ENCODE measurements around the gene TFF3. TPM values are rescaled to one million over a fixed set of nuclear protein-coding genes. Genes with fewer than 3 reads are reported as not detected.

Gene TFF3
- total and polyA plus RNA-seq, 2 donors from 2014 or later = 10.0 to 22.4 TPM

DNA sequence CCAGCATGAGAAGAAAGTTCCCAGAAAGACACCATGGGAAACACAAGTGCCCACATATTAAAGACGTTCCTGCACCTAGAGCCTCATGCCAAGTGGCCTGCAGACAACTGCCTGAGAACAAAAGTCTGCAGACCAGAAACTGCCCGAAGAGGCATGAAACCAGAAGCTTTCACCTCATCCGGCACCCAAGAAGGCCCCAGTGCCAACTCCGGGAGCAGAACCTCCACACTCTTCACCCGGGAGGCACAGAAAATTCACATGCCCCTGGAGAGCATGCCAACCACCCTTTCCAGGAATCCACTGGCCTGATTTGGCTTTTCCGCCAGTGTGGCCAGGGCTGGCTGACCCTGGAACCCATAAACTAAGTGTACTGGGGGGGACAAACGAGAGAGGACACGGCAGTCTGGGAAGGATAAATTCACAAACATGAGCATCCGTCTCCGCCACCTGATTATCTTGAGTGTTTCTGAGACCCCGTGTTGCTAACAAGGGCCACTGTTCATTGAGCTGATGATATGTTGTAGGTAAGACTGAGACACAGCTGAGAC is 28.8 kb upstream of the TFF3 start:
- no peak overlapping the region for H3K4me3 ChIP-seq (ENCODE audit: low read length in 3 of 3)
- no peak for DNase-seq
- no peaks in the 10 kb centered on the region for H3K4me1 ChIP-seq (ENCODE audit: control insufficient read depth in 2 of 3, insufficient read depth in 2 of 3, low read depth in 1 of 3, low read length in 3 of 3)
- no peaks in the 10 kb centered on the region for H3K27me3 ChIP-seq (ENCODE audit: control insufficient read depth, insufficient read depth, low read length)
- FAIRE-seq = no peak
- TF ChIP-seq, protein P1, sequence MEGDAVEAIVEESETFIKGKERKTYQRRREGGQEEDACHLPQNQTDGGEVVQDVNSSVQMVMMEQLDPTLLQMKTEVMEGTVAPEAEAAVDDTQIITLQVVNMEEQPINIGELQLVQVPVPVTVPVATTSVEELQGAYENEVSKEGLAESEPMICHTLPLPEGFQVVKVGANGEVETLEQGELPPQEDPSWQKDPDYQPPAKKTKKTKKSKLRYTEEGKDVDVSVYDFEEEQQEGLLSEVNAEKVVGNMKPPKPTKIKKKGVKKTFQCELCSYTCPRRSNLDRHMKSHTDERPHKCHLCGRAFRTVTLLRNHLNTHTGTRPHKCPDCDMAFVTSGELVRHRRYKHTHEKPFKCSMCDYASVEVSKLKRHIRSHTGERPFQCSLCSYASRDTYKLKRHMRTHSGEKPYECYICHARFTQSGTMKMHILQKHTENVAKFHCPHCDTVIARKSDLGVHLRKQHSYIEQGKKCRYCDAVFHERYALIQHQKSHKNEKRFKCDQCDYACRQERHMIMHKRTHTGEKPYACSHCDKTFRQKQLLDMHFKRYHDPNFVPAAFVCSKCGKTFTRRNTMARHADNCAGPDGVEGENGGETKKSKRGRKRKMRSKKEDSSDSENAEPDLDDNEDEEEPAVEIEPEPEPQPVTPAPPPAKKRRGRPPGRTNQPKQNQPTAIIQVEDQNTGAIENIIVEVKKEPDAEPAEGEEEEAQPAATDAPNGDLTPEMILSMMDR (IDR thresholded peaks at IDR 0.05; ENCODE audit: borderline replicate concordance, extremely low read depth, insufficient read depth) = no peak
- no peaks in the 10 kb centered on the region for H3K9me3 ChIP-seq (ENCODE audit: control insufficient read depth in 2 of 3, insufficient read depth in 1 of 3, low read length in 3 of 3)
- no peak overlapping the region for H3K27ac ChIP-seq (ENCODE audit: low read depth in 2 of 2, low read length in 2 of 2)
- no peaks in the 10 kb centered on the region for H3K36me3 ChIP-seq (ENCODE audit: control insufficient read depth in 2 of 3, insufficient read depth in 3 of 3, low read length in 3 of 3)
- no peak overlapping the region for H3K9ac ChIP-seq (ENCODE audit: low read length in 3 of 3)
- intact Hi-C loops (cut with DNase I) = no loop called here

DNA sequence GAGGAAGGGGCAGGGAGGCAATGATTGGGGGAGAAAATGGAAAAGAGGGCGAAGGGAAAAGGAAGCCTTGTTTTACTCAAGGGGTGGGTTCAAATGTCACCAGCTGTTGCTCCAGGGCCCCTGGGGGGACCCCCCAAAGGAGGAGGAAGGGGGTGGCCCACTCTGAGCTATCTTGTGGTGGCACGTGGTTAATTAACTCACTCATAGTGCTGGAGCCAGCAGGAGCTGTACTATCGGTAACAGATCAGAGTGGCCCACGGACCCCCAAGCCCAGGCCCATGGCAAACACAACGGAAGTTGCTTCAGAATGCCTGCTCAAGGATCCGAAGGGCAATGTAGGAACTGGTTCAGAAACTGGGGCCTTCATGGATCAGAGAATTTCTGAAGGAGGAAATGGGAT is 28.3 kb upstream of the TFF3 start:
- Histone ChIP-seq H3K4me3 (ENCODE audit: low read length in 3 of 3) (no peak overlapping the region), H3K27ac (ENCODE audit: low read depth in 2 of 2, low read length in 2 of 2) (no peak overlapping the region), H3K9ac (ENCODE audit: low read length in 3 of 3) (no peak overlapping the region), H3K9me3 (ENCODE audit: control insufficient read depth in 2 of 3, insufficient read depth in 1 of 3, low read length in 3 of 3) (no peaks in the 10 kb centered on the region), H3K4me1 (ENCODE audit: control insufficient read depth in 2 of 3, insufficient read depth in 2 of 3, low read depth in 1 of 3, low read length in 3 of 3) (peaks cover 0 to 3% (median 0%) of the 10 kb centered on the region in 3 donors), H3K36me3 (ENCODE audit: control insufficient read depth in 2 of 3, insufficient read depth in 3 of 3, low read length in 3 of 3) (no peaks in the 10 kb centered on the region), H3K27me3 (ENCODE audit: control insufficient read depth, insufficient read depth, low read length) (no peaks in the 10 kb centered on the region)
- intact Hi-C loops (cut with DNase I) = no loop called here
- TF ChIP-seq, protein P1 (IDR thresholded peaks at IDR 0.05; ENCODE audit: borderline replicate concordance, extremely low read depth, insufficient read depth) = no peak
- DNase-seq (no peak), FAIRE-seq (no peak)

DNA sequence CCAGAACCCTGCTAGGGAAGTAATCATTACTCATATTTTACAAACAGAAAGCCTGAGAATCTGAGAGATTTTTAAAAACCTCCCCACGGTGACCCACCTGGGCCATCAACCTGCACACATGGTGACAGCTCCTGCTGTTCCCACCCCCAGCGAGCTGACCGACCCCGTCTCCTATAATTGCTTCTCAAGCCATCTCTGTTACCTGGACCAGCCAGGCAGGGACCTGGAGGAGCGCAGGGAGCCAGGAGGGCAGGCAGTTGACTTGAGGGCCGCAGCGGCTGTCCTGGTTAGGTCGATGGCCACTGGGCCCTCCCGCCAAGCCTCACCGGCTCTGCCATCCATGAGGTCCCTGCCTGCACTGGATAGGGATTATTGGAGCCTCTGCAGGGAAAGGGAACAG is 27.9 kb upstream of the TFF3 start:
- Histone ChIP-seq H3K4me1 (ENCODE audit: control insufficient read depth in 2 of 3, insufficient read depth in 2 of 3, low read depth in 1 of 3, low read length in 3 of 3) (peaks cover 0 to 6% (median 0%) of the 10 kb centered on the region in 3 donors), H3K9ac (ENCODE audit: low read length in 3 of 3) (no peak overlapping the region), H3K4me3 (ENCODE audit: low read length in 3 of 3) (no peak overlapping the region), H3K27me3 (ENCODE audit: control insufficient read depth, insufficient read depth, low read length) (no peaks in the 10 kb centered on the region), H3K27ac (ENCODE audit: low read depth in 2 of 2, low read length in 2 of 2) (no peak overlapping the region), H3K9me3 (ENCODE audit: control insufficient read depth in 2 of 3, insufficient read depth in 1 of 3, low read length in 3 of 3) (no peaks in the 10 kb centered on the region), H3K36me3 (ENCODE audit: control insufficient read depth in 2 of 3, insufficient read depth in 3 of 3, low read length in 3 of 3) (no peaks in the 10 kb centered on the region)
- intact Hi-C loops (cut with DNase I) = no loop called here
- FAIRE-seq (no peak), DNase-seq (no peak)
- TF ChIP-seq, protein P1 (IDR thresholded peaks at IDR 0.05; ENCODE audit: borderline replicate concordance, extremely low read depth, insufficient read depth) = no peak

Measured in kidney (tissue), 14 donors.